ENCODE measurements around the gene LRIT3. TPM values are rescaled to one million over a fixed set of nuclear protein-coding genes. Genes with fewer than 3 reads are reported as not detected.
A peak's percentile ranks its signal among the peaks of the same experiment; 100 is the strongest.

LRIT3 gene
- total RNA-seq, 1 experiment from 2014 or later: 0.26 TPM

- POLR2A ChIA-PET (ENCODE audit: low non-redundant PET): no interaction called here
- H3K4me1 ChIP-seq (ENCODE audit: insufficient read depth, low read length, poor library complexity, severe bottlenecking): no peaks in the 10 kb centered on the region
- no peak overlapping the region for H3K4me3 ChIP-seq (ENCODE audit: low read depth, low read length, poor library complexity, severe bottlenecking)
- BruUV-seq (replicated peaks): no TSS peak
- TF ChIP-seq CTCF (conservative IDR thresholded peaks at IDR 0.05; ENCODE audit: low read depth, low read length) (no peak), EZH2 (IDR thresholded peaks at IDR 0.05; ENCODE audit: borderline replicate concordance, low read depth, low read length, poor library complexity, severe bottlenecking) (no peak)
- intact Hi-C loops (cut with micrococcal nuclease; ENCODE audit: unreplicated experiment): no loop called here
- H3K9me3 ChIP-seq (ENCODE audit: low read depth, low read length, poor library complexity, severe bottlenecking): no peaks in the 10 kb centered on the region
- H3K27me3 ChIP-seq (replicated peaks; ENCODE audit: insufficient read depth, low read depth, low read length, poor library complexity): no peaks in the 10 kb centered on the region
- no peak overlapping the region for H3K27ac ChIP-seq (ENCODE audit: low read depth, low read length, poor library complexity, severe bottlenecking)
- CTCF ChIA-PET: no interaction called here
- no peak for DNase-seq (ENCODE audit: low spot score)
- no peaks in the 10 kb centered on the region for H3K36me3 ChIP-seq (ENCODE audit: insufficient read depth, low read length, poor library complexity, severe bottlenecking)
Measured at GRCh38 chr4:109810552-109811387, 37.1 kb upstream of the LRIT3 start.

GRCh38 chr4:109811707-109812106, 36.2 kb upstream of the LRIT3 start:
- no peaks in the 10 kb centered on the region for H3K27me3 ChIP-seq (replicated peaks; ENCODE audit: insufficient read depth, low read depth, low read length, poor library complexity)
- no peak overlapping the region for H3K4me3 ChIP-seq (ENCODE audit: low read depth, low read length, poor library complexity, severe bottlenecking)
- DNase-seq (ENCODE audit: low spot score): no peak
- H3K27ac ChIP-seq (ENCODE audit: low read depth, low read length, poor library complexity, severe bottlenecking): no peak overlapping the region
- peaks cover under 1% of the 10 kb centered on the region for H3K4me1 ChIP-seq (ENCODE audit: insufficient read depth, low read length, poor library complexity, severe bottlenecking)
- TF ChIP-seq EZH2 (IDR thresholded peaks at IDR 0.05; ENCODE audit: borderline replicate concordance, low read depth, low read length, poor library complexity, severe bottlenecking) (no peak), CTCF (conservative IDR thresholded peaks at IDR 0.05; ENCODE audit: low read depth, low read length) (no peak)
- no peaks in the 10 kb centered on the region for H3K36me3 ChIP-seq (ENCODE audit: insufficient read depth, low read length, poor library complexity, severe bottlenecking)
- POLR2A ChIA-PET (ENCODE audit: low non-redundant PET): no interaction called here
- CTCF ChIA-PET: no interaction called here
- no TSS peak for BruUV-seq (replicated peaks)
- intact Hi-C loops (cut with micrococcal nuclease; ENCODE audit: unreplicated experiment): no loop called here
- no peaks in the 10 kb centered on the region for H3K9me3 ChIP-seq (ENCODE audit: low read depth, low read length, poor library complexity, severe bottlenecking)

GRCh38 chr4:109815151-109816081, 32.5 kb upstream of the LRIT3 start, which contains the start of gene GAR1:
Gene GAR1, plus strand, starts transcription at chr4:109815762. Its CDS starts 403 bp downstream, at chr4:109816165.
- ChIA-PET POLR2A (ENCODE audit: low non-redundant PET) (interaction anchor here (0.5 to 0.6 kb wide), 3 partner anchors 13 to 435 kb away, joined by 3 to 4 read pairs (median 3); no protein-coding TSS in a partner anchor), CTCF (interaction anchor here (1.0 kb wide), 1 partner anchor 11 kb away, joined by 5 read pairs; no protein-coding TSS in a partner anchor)
- Histone ChIP-seq H3K36me3 (ENCODE audit: insufficient read depth, low read length, poor library complexity, severe bottlenecking) (peaks cover 35% of the 10 kb centered on the region), H3K27ac (ENCODE audit: low read depth, low read length, poor library complexity, severe bottlenecking) (peak within 1 kb of the TSS; percentile 88), H3K9me3 (ENCODE audit: low read depth, low read length, poor library complexity, severe bottlenecking) (no peaks in the 10 kb centered on the region), H3K27me3 (replicated peaks; ENCODE audit: insufficient read depth, low read depth, low read length, poor library complexity) (no peaks in the 10 kb centered on the region), H3K4me1 (ENCODE audit: insufficient read depth, low read length, poor library complexity, severe bottlenecking) (peaks cover 10% of the 10 kb centered on the region), H3K4me3 (ENCODE audit: low read depth, low read length, poor library complexity, severe bottlenecking) (peak within 1 kb of the TSS; percentile 65)
- peak; percentile 97 for DNase-seq (ENCODE audit: low spot score)
- TF ChIP-seq CTCF (conservative IDR thresholded peaks at IDR 0.05; ENCODE audit: low read depth, low read length) (no peak), EZH2 (IDR thresholded peaks at IDR 0.05; ENCODE audit: borderline replicate concordance, low read depth, low read length, poor library complexity, severe bottlenecking) (no peak)
- intact Hi-C loops (cut with micrococcal nuclease; ENCODE audit: unreplicated experiment): loop anchor here (5.0 kb wide), 2 partner anchors 113 to 162 kb away; partner anchors contain the start of gene CASP6
- TSS peak; percentile 64 for BruUV-seq (replicated peaks)
